ENCODE results near the gene GBP4. TPM values are rescaled to one million over a fixed set of nuclear protein-coding genes. Genes with fewer than 3 reads are reported as not detected.

The GBP4 gene
- total RNA-seq, 1 donor from 2014 or later: 13.9 TPM

DNA sequence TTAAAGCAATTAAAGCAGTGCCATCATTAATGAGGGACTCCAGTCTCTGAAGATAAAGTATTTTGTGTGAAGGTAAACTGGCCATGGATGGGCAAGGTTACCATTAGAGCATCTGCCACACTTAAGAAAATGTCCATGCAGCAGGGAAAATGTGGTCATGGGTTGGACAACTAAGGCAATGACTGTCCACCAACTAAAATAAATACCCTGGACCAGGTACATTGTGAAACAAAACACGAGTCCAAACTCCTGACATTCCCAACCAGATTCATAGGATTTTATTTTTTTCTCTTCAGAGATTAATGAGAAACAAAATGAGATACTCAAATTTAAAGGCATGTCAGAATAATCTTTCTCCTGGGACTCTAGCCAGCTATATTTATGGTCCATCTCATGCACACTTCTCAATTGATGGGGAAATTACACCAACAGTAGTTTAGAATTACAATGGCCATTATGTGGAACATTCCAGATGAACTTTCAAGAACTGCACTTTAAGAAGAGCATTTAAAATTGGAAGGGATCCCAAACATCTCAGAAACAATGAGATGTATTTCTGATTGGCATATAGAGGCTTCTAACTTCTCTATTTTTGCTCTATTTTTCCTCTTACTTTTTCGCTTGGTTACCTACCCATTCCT lies 31.0 kb downstream of the GBP4 start:
- peaks cover 7% of the 10 kb centered on the region for H3K4me1 Mint-ChIP-seq (ENCODE audit: low read depth)
- H3K27me3 Mint-ChIP-seq (ENCODE audit: low read depth): no peaks in the 10 kb centered on the region
- H3K27ac Mint-ChIP-seq: no peak overlapping the region
- H3K4me3 Mint-ChIP-seq (ENCODE audit: low read depth): no peak overlapping the region
- H3K36me3 Mint-ChIP-seq (ENCODE audit: low read depth): peaks cover 11% of the 10 kb centered on the region
- no peak for DNase-seq (ENCODE audit: low spot score)
- intact Hi-C loops (cut with micrococcal nuclease): no loop called here
- peaks cover 14% of the 10 kb centered on the region for H3K9me3 Mint-ChIP-seq

DNA sequence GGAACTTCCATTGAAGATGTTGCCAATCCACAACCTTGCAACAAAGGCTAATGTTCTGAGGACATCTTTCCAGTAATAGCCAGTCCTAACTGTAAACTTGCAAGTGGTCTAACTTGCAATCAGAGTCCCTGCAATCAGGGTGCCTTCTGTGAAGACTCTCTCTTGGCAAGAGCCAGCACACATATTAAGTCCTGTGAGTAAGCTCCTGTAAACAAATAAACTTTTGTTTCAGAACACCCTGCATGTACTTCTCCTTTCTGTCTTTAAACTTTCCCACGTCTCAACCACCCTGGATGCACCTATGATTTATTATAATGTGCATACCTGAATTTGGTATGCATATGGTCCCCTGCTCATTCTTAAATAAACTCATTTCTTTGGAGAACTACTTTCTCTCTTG lies 32.0 kb downstream of the GBP4 start:
- H3K9me3 Mint-ChIP-seq: peaks cover 13% of the 10 kb centered on the region
- H3K27ac Mint-ChIP-seq: no peak overlapping the region
- intact Hi-C loops (cut with micrococcal nuclease): no loop called here
- peaks cover 7% of the 10 kb centered on the region for H3K4me1 Mint-ChIP-seq (ENCODE audit: low read depth)
- no peak for DNase-seq (ENCODE audit: low spot score)
- H3K4me3 Mint-ChIP-seq (ENCODE audit: low read depth): no peak overlapping the region
- H3K27me3 Mint-ChIP-seq (ENCODE audit: low read depth): no peaks in the 10 kb centered on the region
- H3K36me3 Mint-ChIP-seq (ENCODE audit: low read depth): peaks cover 11% of the 10 kb centered on the region

DNA sequence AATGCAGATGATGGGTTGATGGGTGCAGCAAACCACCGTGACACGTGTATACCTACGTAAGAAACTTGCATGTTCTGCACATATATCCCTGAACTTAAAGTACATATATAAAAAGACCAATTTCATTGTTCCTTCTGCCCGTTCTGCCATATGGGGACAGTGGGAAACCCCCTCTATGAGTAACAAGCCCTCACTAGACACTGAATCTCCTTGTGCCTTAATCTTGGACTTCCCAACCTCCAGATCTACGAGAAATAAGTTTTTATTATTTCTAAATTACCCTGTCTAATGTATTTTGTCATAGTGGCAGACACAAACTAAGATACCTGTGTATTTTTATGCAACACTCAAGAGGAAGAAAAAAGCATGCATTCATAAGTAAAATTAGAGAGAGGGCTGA lies 32.9 kb downstream of the GBP4 start:
- Mint-ChIP-seq H3K9me3 (peaks cover 9% of the 10 kb centered on the region), H3K27me3 (ENCODE audit: low read depth) (peaks cover 2% of the 10 kb centered on the region), H3K4me1 (ENCODE audit: low read depth) (peaks cover 3% of the 10 kb centered on the region), H3K4me3 (ENCODE audit: low read depth) (no peak overlapping the region), H3K36me3 (ENCODE audit: low read depth) (peaks cover 5% of the 10 kb centered on the region), H3K27ac (no peak overlapping the region)
- intact Hi-C loops (cut with micrococcal nuclease): no loop called here
- no peak for DNase-seq (ENCODE audit: low spot score)

- no peak for DNase-seq (ENCODE audit: low spot score)
- Mint-ChIP-seq H3K27me3 (ENCODE audit: low read depth) (peaks cover 8% of the 10 kb centered on the region), H3K4me3 (ENCODE audit: low read depth) (no peak overlapping the region), H3K36me3 (ENCODE audit: low read depth) (no peaks in the 10 kb centered on the region), H3K4me1 (ENCODE audit: low read depth) (peaks cover 14% of the 10 kb centered on the region), H3K9me3 (peaks cover 12% of the 10 kb centered on the region), H3K27ac (no peak overlapping the region)
- intact Hi-C loops (cut with micrococcal nuclease): no loop called here
These were observed 47.7 kb downstream of the GBP4 start for GRCh38 chr1:89151047-89151446.

GRCh38 chr1:89149976-89150375 lies 48.8 kb downstream of the GBP4 start:
- intact Hi-C loops (cut with micrococcal nuclease): no loop called here

DNA sequence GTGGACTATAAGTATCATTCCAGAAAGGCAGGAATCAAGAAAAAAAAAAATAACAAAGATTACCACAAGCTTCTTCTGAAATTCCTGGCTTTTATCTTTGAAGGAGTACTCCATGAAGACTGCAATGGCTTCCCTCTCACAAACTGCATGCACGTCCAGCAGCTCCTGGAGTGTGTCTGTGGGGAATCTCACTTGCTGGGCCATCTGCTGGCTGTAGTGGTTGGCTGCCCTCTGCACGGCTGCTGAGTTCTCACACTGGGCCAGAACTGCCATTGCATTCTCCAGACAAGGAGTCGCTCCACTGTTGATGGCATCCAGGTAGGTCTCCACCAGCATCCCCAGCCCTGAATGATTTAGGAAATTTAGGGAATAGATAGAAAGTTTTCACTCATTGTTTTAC lies 49.5 kb downstream of the GBP4 start:
- Mint-ChIP-seq H3K4me3 (ENCODE audit: low read depth) (no peak overlapping the region), H3K36me3 (ENCODE audit: low read depth) (no peaks in the 10 kb centered on the region), H3K27ac (no peak overlapping the region), H3K9me3 (peaks cover 5% of the 10 kb centered on the region), H3K4me1 (ENCODE audit: low read depth) (peaks cover 14% of the 10 kb centered on the region), H3K27me3 (ENCODE audit: low read depth) (peaks cover 6% of the 10 kb centered on the region)
- DNase-seq (ENCODE audit: low spot score): no peak
- intact Hi-C loops (cut with micrococcal nuclease): no loop called here

More at GRCh38 chr1:89149976-89150375, 48.8 kb downstream of the GBP4 start:
- peaks cover 14% of the 10 kb centered on the region for H3K4me1 Mint-ChIP-seq (ENCODE audit: low read depth)
- H3K27me3 Mint-ChIP-seq (ENCODE audit: low read depth): peaks cover 6% of the 10 kb centered on the region
- DNase-seq (ENCODE audit: low spot score): no peak
- H3K27ac Mint-ChIP-seq: no peak overlapping the region
- H3K36me3 Mint-ChIP-seq (ENCODE audit: low read depth): no peaks in the 10 kb centered on the region
- peaks cover 5% of the 10 kb centered on the region for H3K9me3 Mint-ChIP-seq
- H3K4me3 Mint-ChIP-seq (ENCODE audit: low read depth): no peak overlapping the region

DNA sequence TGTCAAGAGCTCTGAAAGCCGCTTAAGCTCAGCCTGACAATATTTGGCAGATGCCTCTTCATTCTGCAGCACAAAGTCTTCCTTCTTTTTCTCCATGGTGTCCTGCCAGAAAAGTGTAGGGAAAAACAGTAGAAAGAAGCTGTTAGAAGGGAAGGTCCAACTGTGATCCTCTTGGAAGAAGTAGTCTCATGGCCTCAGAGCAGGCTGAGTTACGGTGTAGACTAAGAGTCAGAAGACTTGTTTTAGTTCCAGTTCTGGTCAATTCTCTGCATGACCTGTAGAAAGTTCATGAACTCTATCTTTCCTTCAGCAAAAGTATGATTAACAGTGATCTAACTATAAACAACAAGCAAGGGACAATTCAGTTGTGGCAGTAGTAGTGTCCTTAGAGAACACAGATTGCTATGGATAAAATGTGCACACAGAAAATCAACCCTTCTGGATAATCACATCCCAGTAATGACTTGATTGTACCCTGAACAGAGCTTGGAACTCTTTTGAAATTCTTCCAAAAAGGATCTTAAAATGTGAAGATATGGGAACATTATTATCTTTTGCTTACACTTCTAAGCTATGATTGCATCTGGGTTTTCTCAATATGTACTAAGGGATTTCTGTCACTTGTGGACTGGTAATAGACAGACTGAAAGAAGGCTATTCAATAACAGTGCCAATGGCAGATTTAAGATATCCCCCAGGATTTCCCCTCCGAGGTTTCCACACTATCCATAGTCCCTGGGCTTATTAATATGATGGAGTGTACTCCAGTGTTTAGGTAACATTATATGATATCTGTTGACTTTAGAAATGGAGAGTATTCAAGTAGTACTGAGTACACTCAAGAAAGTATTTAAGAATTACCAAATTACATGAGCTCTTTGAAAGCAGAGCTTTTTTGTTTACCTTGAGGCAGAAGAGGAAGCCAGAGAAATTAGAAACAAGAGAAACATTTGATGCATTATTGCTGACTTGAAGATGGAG lies 50.8 kb downstream of the GBP4 start:
- Mint-ChIP-seq H3K4me1 (ENCODE audit: low read depth) (peaks cover 14% of the 10 kb centered on the region), H3K4me3 (ENCODE audit: low read depth) (no peak overlapping the region), H3K9me3 (no peaks in the 10 kb centered on the region), H3K27ac (no peak overlapping the region), H3K27me3 (ENCODE audit: low read depth) (peaks cover 6% of the 10 kb centered on the region), H3K36me3 (ENCODE audit: low read depth) (no peaks in the 10 kb centered on the region)
- intact Hi-C loops (cut with micrococcal nuclease): no loop called here
- no peak for DNase-seq (ENCODE audit: low spot score)

GRCh38 chr1:89146721-89147120 lies 52.0 kb downstream of the GBP4 start:
- Mint-ChIP-seq H3K36me3 (ENCODE audit: low read depth) (no peaks in the 10 kb centered on the region), H3K27me3 (ENCODE audit: low read depth) (peaks cover 6% of the 10 kb centered on the region), H3K4me1 (ENCODE audit: low read depth) (peaks cover 15% of the 10 kb centered on the region), H3K9me3 (no peaks in the 10 kb centered on the region), H3K4me3 (ENCODE audit: low read depth) (no peak overlapping the region), H3K27ac (no peak overlapping the region)
- intact Hi-C loops (cut with micrococcal nuclease): no loop called here
- no peak for DNase-seq (ENCODE audit: low spot score)

DNA sequence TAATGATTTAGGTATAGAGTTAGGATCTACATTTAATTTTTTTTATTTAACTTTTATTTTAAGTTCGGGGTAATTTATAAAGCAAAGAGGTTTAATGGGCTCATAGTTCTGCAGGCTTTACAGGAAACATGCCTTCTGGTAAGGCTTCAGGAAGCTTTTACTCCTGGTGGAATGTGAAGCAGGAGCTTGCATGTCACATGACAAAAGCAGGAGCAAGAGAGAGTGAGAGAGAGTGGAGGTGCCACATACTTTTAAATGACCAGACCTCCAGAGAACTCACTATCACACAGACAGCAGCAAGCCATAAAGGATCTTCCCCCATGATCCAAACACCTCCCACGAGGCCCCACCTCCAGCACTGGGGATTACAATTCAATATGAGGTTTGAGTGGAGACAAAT lies 55.3 kb downstream of the GBP4 start:
- H3K9me3 Mint-ChIP-seq: peaks cover 3% of the 10 kb centered on the region
- H3K36me3 Mint-ChIP-seq (ENCODE audit: low read depth): no peaks in the 10 kb centered on the region
- peaks cover 6% of the 10 kb centered on the region for H3K27me3 Mint-ChIP-seq (ENCODE audit: low read depth)
- H3K4me1 Mint-ChIP-seq (ENCODE audit: low read depth): peaks cover 5% of the 10 kb centered on the region
- no peak overlapping the region for H3K4me3 Mint-ChIP-seq (ENCODE audit: low read depth)
- no peak overlapping the region for H3K27ac Mint-ChIP-seq
- no peak for DNase-seq (ENCODE audit: low spot score)
- intact Hi-C loops (cut with micrococcal nuclease): no loop called here

DNA sequence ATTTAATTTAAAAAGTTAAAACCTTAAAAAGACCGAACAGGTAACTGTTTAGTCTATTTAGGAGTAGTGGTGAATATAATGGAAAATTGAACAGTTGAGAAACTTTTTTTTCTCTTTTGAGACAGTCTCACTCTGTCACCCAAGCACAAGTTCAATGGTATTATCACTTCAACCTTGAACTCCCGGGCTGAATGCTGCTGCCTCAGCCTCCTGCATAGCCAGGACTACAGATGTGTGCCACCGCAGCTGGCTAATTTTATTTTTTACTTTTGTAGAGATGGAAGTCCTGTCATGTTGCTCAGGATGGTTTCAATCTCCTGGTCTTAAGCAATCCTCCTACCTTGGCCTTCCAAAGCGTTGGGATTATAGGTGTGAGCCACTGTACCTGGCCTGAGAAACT lies 56.6 kb downstream of the GBP4 start:
- no peak overlapping the region for H3K4me3 Mint-ChIP-seq (ENCODE audit: low read depth)
- H3K4me1 Mint-ChIP-seq (ENCODE audit: low read depth): peaks cover 5% of the 10 kb centered on the region
- H3K36me3 Mint-ChIP-seq (ENCODE audit: low read depth): no peaks in the 10 kb centered on the region
- no peak for DNase-seq (ENCODE audit: low spot score)
- H3K27ac Mint-ChIP-seq: no peak overlapping the region
- intact Hi-C loops (cut with micrococcal nuclease): no loop called here
- H3K27me3 Mint-ChIP-seq (ENCODE audit: low read depth): no peaks in the 10 kb centered on the region
- H3K9me3 Mint-ChIP-seq: peaks cover 8% of the 10 kb centered on the region

GRCh38 chr1:89133747-89134146 lies 65.0 kb downstream of the GBP4 start:
- Mint-ChIP-seq H3K36me3 (ENCODE audit: low read depth) (no peaks in the 10 kb centered on the region), H3K4me1 (ENCODE audit: low read depth) (peaks cover 15% of the 10 kb centered on the region)
- intact Hi-C loops (cut with micrococcal nuclease): no loop called here

More at GRCh38 chr1:89133747-89134146, 65.0 kb downstream of the GBP4 start:
- H3K4me3 Mint-ChIP-seq (ENCODE audit: low read depth): no peak overlapping the region
- no peak overlapping the region for H3K27ac Mint-ChIP-seq
- no peak for DNase-seq (ENCODE audit: low spot score)
- H3K9me3 Mint-ChIP-seq: peaks cover 25% of the 10 kb centered on the region
- peaks cover 3% of the 10 kb centered on the region for H3K27me3 Mint-ChIP-seq (ENCODE audit: low read depth)

Data from activated T-helper 2 cell treated with anti-CD3 and anti-CD28 coated beads, Interferon-gamma antibody, Interleukin-2, Interleukin-4, amounts not matched to agents 10 μg/mL and 5 μg/mL and 100 μg/mL, durations not matched to agents 14 hours and 24 hours and 36 hours (primary cell).